ENCODE data around the gene LGSN. TPM values are rescaled to one million over a fixed set of nuclear protein-coding genes. Genes with fewer than 3 reads are reported as not detected.

The LGSN gene
- total and polyA plus RNA-seq, 2 of the 13 experiments (the other 11 are each of a cell fraction or from before 2014, with no cell fraction given): 0.13 to 0.63 TPM

DNA sequence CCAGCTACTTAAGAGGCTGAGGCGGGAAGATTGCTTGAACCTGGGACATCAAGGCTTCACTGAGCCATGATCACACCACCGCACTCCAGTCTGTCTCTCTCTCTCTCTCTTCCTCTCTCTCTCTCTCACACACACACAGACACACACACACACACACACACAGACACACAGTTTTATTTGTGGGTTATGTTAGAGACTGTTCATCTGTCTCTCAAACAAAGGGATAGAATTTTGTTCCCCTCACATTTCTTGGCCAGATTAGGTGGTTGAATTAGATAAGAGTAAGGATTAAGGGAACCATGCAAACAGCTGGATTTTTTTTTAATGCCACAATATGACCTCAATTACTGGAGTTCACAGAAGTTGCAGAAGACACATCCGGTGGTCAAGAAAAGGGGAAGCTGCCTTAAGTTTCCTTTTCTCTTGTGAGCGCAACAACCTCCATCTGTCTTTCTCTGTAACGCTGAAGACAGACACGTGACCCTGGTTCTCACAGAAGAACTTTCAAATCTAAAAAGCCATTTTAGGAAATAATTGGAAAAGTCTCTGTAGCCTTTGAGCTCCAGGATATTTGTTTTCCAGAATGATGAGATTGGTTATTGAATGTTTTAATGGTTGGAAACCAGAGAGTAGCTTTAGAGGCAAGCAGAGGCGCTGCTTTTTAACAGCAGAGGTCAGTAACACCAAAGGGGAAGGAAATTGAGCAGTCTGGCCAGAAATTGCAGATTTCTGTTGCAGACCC lies 32.9 kb upstream of the LGSN start (continued):
- TF ChIP-seq, protein P1, sequence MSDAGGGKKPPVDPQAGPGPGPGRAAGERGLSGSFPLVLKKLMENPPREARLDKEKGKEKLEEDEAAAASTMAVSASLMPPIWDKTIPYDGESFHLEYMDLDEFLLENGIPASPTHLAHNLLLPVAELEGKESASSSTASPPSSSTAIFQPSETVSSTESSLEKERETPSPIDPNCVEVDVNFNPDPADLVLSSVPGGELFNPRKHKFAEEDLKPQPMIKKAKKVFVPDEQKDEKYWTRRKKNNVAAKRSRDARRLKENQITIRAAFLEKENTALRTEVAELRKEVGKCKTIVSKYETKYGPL (CRISPR knock-in tag; IDR thresholded peaks at IDR 0.05): 0 out of 2 replicates have a peak, but pooled peaks have one; percentile 53
- TF ChIP-seq ZNF441 (CRISPR knock-in tag; IDR thresholded peaks at IDR 0.05; ENCODE audit: borderline replicate concordance): no peak
- TF ChIP-seq STAG1 (CRISPR knock-in tag; IDR thresholded peaks at IDR 0.05): peak; percentile 100
- no peak for TF ChIP-seq DMAP1 (CRISPR knock-in tag; IDR thresholded peaks at IDR 0.05)
- no peak; the same call in 1 of the 2 replicates for TF ChIP-seq ZNF816 (CRISPR knock-in tag; IDR thresholded peaks at IDR 0.05; ENCODE audit: borderline replicate concordance)
- TF ChIP-seq, protein P2, sequence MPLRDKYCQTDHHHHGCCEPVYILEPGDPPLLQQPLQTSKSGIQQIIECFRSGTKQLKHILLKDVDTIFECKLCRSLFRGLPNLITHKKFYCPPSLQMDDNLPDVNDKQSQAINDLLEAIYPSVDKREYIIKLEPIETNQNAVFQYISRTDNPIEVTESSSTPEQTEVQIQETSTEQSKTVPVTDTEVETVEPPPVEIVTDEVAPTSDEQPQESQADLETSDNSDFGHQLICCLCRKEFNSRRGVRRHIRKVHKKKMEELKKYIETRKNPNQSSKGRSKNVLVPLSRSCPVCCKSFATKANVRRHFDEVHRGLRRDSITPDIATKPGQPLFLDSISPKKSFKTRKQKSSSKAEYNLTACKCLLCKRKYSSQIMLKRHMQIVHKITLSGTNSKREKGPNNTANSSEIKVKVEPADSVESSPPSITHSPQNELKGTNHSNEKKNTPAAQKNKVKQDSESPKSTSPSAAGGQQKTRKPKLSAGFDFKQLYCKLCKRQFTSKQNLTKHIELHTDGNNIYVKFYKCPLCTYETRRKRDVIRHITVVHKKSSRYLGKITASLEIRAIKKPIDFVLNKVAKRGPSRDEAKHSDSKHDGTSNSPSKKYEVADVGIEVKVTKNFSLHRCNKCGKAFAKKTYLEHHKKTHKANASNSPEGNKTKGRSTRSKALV (CRISPR knock-in tag; IDR thresholded peaks at IDR 0.05): 0 out of 2 replicates have a peak, but pooled peaks have one; percentile 55
- TF ChIP-seq MLLT10 (CRISPR knock-in tag; IDR thresholded peaks at IDR 0.05): no peak
- TF ChIP-seq PAF1 (CRISPR knock-in tag; IDR thresholded peaks at IDR 0.05): no peak
- no peak for TF ChIP-seq KLF15 (CRISPR knock-in tag; IDR thresholded peaks at IDR 0.05; ENCODE audit: borderline replicate concordance)
- TF ChIP-seq MTA3 (CRISPR knock-in tag; IDR thresholded peaks at IDR 0.05): no peak
- TF ChIP-seq ZNF160 (CRISPR knock-in tag; IDR thresholded peaks at IDR 0.05): 0 out of 2 replicates have a peak, but pooled peaks have one; percentile 38
- no peak for TF ChIP-seq ZFP36 (IDR thresholded peaks at IDR 0.05; ENCODE audit: borderline replicate concordance, low read depth, low read length, partially characterized antibody)
- TF ChIP-seq CAMTA2 (CRISPR knock-in tag; IDR thresholded peaks at IDR 0.05; ENCODE audit: borderline replicate concordance): no peak
- TF ChIP-seq, protein P3, sequence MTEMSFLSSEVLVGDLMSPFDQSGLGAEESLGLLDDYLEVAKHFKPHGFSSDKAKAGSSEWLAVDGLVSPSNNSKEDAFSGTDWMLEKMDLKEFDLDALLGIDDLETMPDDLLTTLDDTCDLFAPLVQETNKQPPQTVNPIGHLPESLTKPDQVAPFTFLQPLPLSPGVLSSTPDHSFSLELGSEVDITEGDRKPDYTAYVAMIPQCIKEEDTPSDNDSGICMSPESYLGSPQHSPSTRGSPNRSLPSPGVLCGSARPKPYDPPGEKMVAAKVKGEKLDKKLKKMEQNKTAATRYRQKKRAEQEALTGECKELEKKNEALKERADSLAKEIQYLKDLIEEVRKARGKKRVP (CRISPR knock-in tag; IDR thresholded peaks at IDR 0.05): no peak
- no peak for TF ChIP-seq ZNF33A (CRISPR knock-in tag; IDR thresholded peaks at IDR 0.05; ENCODE audit: borderline replicate concordance)
- TF ChIP-seq, protein P4, sequence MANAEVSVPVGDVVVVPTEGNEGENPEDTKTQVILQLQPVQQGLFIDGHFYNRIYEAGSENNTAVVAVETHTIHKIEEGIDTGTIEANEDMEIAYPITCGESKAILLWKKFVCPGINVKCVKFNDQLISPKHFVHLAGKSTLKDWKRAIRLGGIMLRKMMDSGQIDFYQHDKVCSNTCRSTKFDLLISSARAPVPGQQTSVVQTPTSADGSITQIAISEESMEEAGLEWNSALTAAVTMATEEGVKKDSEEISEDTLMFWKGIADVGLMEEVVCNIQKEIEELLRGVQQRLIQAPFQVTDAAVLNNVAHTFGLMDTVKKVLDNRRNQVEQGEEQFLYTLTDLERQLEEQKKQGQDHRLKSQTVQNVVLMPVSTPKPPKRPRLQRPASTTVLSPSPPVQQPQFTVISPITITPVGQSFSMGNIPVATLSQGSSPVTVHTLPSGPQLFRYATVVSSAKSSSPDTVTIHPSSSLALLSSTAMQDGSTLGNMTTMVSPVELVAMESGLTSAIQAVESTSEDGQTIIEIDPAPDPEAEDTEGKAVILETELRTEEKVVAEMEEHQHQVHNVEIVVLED (CRISPR knock-in tag; IDR thresholded peaks at IDR 0.05; ENCODE audit: borderline replicate concordance): no peak
- TF ChIP-seq, protein P5, sequence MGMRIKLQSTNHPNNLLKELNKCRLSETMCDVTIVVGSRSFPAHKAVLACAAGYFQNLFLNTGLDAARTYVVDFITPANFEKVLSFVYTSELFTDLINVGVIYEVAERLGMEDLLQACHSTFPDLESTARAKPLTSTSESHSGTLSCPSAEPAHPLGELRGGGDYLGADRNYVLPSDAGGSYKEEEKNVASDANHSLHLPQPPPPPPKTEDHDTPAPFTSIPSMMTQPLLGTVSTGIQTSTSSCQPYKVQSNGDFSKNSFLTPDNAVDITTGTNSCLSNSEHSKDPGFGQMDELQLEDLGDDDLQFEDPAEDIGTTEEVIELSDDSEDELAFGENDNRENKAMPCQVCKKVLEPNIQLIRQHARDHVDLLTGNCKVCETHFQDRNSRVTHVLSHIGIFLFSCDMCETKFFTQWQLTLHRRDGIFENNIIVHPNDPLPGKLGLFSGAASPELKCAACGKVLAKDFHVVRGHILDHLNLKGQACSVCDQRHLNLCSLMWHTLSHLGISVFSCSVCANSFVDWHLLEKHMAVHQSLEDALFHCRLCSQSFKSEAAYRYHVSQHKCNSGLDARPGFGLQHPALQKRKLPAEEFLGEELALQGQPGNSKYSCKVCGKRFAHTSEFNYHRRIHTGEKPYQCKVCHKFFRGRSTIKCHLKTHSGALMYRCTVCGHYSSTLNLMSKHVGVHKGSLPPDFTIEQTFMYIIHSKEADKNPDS (CRISPR knock-in tag; IDR thresholded peaks at IDR 0.05): no peak
- TF ChIP-seq ZNF225 (CRISPR knock-in tag; IDR thresholded peaks at IDR 0.05): no peak
- TF ChIP-seq, protein P6, sequence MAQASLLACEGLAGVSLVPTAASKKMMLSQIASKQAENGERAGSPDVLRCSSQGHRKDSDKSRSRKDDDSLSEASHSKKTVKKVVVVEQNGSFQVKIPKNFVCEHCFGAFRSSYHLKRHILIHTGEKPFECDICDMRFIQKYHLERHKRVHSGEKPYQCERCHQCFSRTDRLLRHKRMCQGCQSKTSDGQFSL (CRISPR knock-in tag; IDR thresholded peaks at IDR 0.05): no peak
- TF ChIP-seq JUN (CRISPR knock-in tag; IDR thresholded peaks at IDR 0.05): 0 out of 2 replicates have a peak, but pooled peaks have one; percentile 10
- no peak for TF ChIP-seq ZBTB1 (CRISPR knock-in tag; IDR thresholded peaks at IDR 0.05; ENCODE audit: borderline replicate concordance)
- TF ChIP-seq ZNF616 (CRISPR knock-in tag; IDR thresholded peaks at IDR 0.05; ENCODE audit: low read depth): no peak

All from HepG2 (cell line).